CD8-positive, alpha-beta memory T cell (primary cell): Measurements from ENCODE around the gene FMNL2. TPM values are rescaled to one million over a fixed set of nuclear protein-coding genes. Genes with fewer than 3 reads are reported as not detected.
A peak's percentile ranks its signal among the peaks of the same experiment; 100 is the strongest.

ENCODE experiments used
- CTCF ChIA-PET: fragments of 350-600 bp; sonication (Branson Sonifier 250); formaldehyde crosslinking; loops from one replicate; lab custom pipeline; 2021; ENCODE audit warnings: antibody characterized with exemption; lab: Charles Lee
- POLR2A ChIA-PET: fragments of 350-600 bp; sonication (Branson Sonifier 250); formaldehyde crosslinking; loops from one replicate; lab custom pipeline; 2021; ENCODE audit warnings: antibody characterized with exemption; lab: Charles Lee
- DNase-seq, 5 donors: peaks; one replicate each; pipeline versions ENCODE4 v3.0.0 to v3.0.0-alpha.2; 2020 to 2022; ENCODE audit warnings: mixed read lengths in 1 of 5
- H3K27ac ChIP-seq: one replicate; pipeline ENCODE4 v1.7.0; 2013; ENCODE audit warnings: low read depth, mild to moderate bottlenecking, low read length, moderate library complexity
- H3K27me3 ChIP-seq: 2 replicates; pipeline ENCODE4 v1.7.0; 2013; ENCODE audit warnings: low read length, mild to moderate bottlenecking; ENCODE audit not compliant: insufficient read depth, poor library complexity, severe bottlenecking
- H3K36me3 ChIP-seq: 2 replicates; pipeline ENCODE4 v1.7.0; 2013; ENCODE audit warnings: mild to moderate bottlenecking, low read length, moderate library complexity; ENCODE audit not compliant: insufficient read depth
- H3K4me1 ChIP-seq: 2 replicates; pipeline ENCODE4 v1.7.0; 2013; ENCODE audit warnings: mild to moderate bottlenecking, low read length, moderate library complexity; ENCODE audit not compliant: insufficient read depth
- H3K4me3 ChIP-seq: 2 replicates; pipeline ENCODE4 v1.7.0; 2013; ENCODE audit warnings: mild to moderate bottlenecking, low read length
- H3K9me3 ChIP-seq: 2 replicates; pipeline ENCODE4 v1.7.0; 2013; ENCODE audit warnings: mild to moderate bottlenecking, low read length
- H3K27ac Mint-ChIP-seq, 8 donors: one replicate each; pipeline ENCODE4 v1.8.0; 2020 to 2021; ENCODE audit warnings: mixed read lengths in 8 of 8, mild to moderate bottlenecking in 6 of 8, inconsistent platforms in 3 of 8, moderate library complexity in 3 of 8
- H3K27me3 Mint-ChIP-seq, 2 donors: one replicate each; pipeline ENCODE4 v1.8.0; 2020 to 2021; ENCODE audit warnings: mixed read lengths in 2 of 2, mild to moderate bottlenecking in 1 of 2, moderate library complexity in 1 of 2
- H3K36me3 Mint-ChIP-seq, 3 donors: one replicate each; pipeline ENCODE4 v1.8.0; 2020 to 2021; ENCODE audit warnings: mixed read lengths in 3 of 3, inconsistent platforms in 1 of 3, mild to moderate bottlenecking in 1 of 3
- H3K4me1 Mint-ChIP-seq, 3 donors: one replicate each; pipeline ENCODE4 v1.8.0; 2020 to 2021; ENCODE audit warnings: mixed read lengths in 3 of 3, inconsistent platforms in 1 of 3, mild to moderate bottlenecking in 1 of 3
- H3K4me3 Mint-ChIP-seq, 7 donors: one replicate each; pipeline ENCODE4 v1.8.0; 2020 to 2021; ENCODE audit warnings: mixed read lengths in 7 of 7, mild to moderate bottlenecking in 6 of 7, moderate library complexity in 4 of 7, inconsistent platforms in 2 of 7
- H3K9me3 Mint-ChIP-seq, 5 donors: one replicate each; pipeline ENCODE4 v1.8.0; 2020 to 2022; ENCODE audit warnings: mixed read lengths in 5 of 5, mild to moderate bottlenecking in 3 of 5, moderate library complexity in 2 of 5, inconsistent platforms in 1 of 5
- polyA plus RNA-seq: library from polyadenylated mRNA; unstranded; fragments of 300-500 nt; fragmentation: Illumina TruSeq; gene quantifications from one replicate; pipeline ENCODE4 v1.2.3, GENCODE V29; 2021
- total RNA-seq, 2 experiments: library from RNA; stranded (reverse); gene quantifications; one replicate each; pipeline ENCODE4 v1.2.3, GENCODE V29; 2021

FMNL2 gene
- total and polyA plus RNA-seq, 3 experiments from 2014 or later, result 0.05 to 0.59 (median 0.58) TPM

GRCh38 chr2:152334701-152335015, 316 bp upstream of the FMNL2 start:
- POLR2A ChIA-PET, result no interaction called here
- Histone ChIP-seq H3K4me1 (no peaks in the 10 kb centered on the region), H3K27ac (no peak overlapping the region), H3K27me3 (peaks cover 12% of the 10 kb centered on the region), H3K4me3 (peak overlapping the region; percentile 34), H3K9me3 (no peaks in the 10 kb centered on the region), H3K36me3 (no peaks in the 10 kb centered on the region)
- Mint-ChIP-seq H3K36me3 (no peaks in the 10 kb centered on the region), H3K4me3 (peak overlapping the region; percentile 63 to 89 (median 71)), H3K27me3 (peaks cover 24 to 68% of the 10 kb centered on the region in 2 donors), H3K27ac (no peak overlapping the region), H3K4me1 (peaks cover 4 to 20% (median 9%) of the 10 kb centered on the region in 3 donors), H3K9me3 (no peaks in the 10 kb centered on the region)
- CTCF ChIA-PET, result no interaction called here
- no peak for DNase-seq

- CTCF ChIA-PET, result no interaction called here
Observed at GRCh38 chr2:152335726-152336118, 748 bp downstream of the FMNL2 start.

DNA sequence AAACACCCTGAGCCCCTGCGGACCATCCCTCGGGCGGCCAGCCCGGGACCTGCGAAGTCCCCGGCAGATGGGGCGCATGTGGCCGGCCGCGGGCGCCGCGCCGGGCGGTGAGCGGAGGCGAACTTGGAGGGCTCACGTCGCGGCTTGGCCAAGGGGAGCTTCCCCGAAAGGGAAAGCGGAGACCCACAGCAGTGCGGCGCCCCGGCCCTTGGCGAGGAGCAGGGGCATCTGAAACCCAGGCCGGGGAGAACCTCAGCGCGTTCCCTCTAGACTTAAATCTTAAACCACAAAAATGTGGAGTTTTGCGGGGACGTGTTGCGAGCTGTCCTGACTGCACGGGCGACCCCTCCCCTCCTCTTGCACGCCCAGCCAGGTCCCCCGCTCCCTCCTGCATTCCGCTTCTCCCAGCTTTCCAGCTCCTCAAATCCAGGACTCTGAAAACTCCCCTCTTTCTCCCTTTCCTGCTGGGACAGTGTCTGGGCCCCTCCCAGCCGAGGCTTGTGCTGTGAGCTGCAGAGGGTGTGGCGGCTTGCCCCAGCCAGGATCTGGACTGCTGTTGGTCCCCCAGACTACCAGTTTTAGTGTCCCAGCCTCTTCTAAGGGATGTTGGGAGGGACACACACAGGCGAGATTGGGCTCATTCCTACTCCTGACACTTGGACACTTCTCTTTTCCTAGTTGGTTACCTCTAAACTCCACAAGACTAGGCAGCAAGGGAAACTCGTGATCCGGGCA, 1.3 kb downstream of the FMNL2 start:
- ChIA-PET POLR2A (no interaction called here), CTCF (no interaction called here)
- Histone ChIP-seq H3K36me3 (no peaks in the 10 kb centered on the region), H3K9me3 (no peaks in the 10 kb centered on the region), H3K27me3 (peaks cover 12% of the 10 kb centered on the region), H3K4me3 (no peak overlapping the region), H3K4me1 (no peaks in the 10 kb centered on the region), H3K27ac (no peak overlapping the region)
- no peak for DNase-seq
- H3K4me1 Mint-ChIP-seq, result peaks cover 4 to 20% (median 9%) of the 10 kb centered on the region in 3 donors
- H3K4me3 Mint-ChIP-seq, result peak overlapping the region in 6 of 7 donors; percentile 9 to 83 (median 57)
- H3K9me3 Mint-ChIP-seq, result no peaks in the 10 kb centered on the region
- peaks cover 28 to 64% of the 10 kb centered on the region in 2 donors for H3K27me3 Mint-ChIP-seq
- H3K36me3 Mint-ChIP-seq, result no peaks in the 10 kb centered on the region
- no peak overlapping the region for H3K27ac Mint-ChIP-seq

More at GRCh38 chr2:152335726-152336118, 748 bp downstream of the FMNL2 start:
- H3K4me3 Mint-ChIP-seq, result no peak overlapping the region
- POLR2A ChIA-PET, result no interaction called here
- no peaks in the 10 kb centered on the region for H3K36me3 Mint-ChIP-seq
- peaks cover 4 to 20% (median 9%) of the 10 kb centered on the region in 3 donors for H3K4me1 Mint-ChIP-seq
- Histone ChIP-seq H3K9me3 (no peaks in the 10 kb centered on the region), H3K4me1 (no peaks in the 10 kb centered on the region), H3K36me3 (no peaks in the 10 kb centered on the region), H3K4me3 (no peak overlapping the region), H3K27ac (no peak overlapping the region), H3K27me3 (peaks cover 12% of the 10 kb centered on the region)
- DNase-seq, result no peak
- no peak overlapping the region for H3K27ac Mint-ChIP-seq
- H3K9me3 Mint-ChIP-seq, result no peaks in the 10 kb centered on the region
- H3K27me3 Mint-ChIP-seq, result peaks cover 27 to 66% of the 10 kb centered on the region in 2 donors

DNA sequence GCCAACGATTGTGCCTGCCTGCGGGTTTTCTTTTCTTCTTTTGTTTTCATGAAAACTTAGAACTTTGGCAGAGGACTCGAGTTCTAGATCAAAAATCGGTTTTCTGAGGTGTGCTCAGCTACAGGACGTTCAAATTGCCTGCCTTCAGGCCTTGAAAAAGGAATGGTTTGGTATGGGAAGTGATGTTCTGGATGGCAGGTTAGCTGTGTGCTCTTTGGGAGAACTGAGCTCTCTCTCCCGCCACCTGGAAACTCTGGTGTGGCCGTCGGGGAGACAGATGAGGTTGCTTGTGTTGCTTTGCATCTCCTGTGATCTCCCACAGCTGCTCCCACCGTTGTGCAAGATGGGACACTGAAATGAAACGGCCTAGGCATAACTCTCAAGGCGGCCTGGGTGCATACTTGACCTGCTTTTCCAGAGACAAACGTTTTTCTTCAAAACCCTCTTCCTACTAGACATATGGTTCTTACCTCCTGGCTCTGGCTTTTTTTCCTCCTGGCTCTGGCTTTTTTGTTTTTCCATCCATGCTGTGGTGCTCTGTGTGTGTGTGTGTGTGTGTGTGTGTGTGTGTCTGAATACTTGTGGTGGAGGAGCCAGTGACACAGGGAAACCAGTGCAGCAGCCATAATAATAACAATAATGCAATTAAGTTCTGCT, 2.0 kb downstream of the FMNL2 start:
- no peak overlapping the region for H3K27ac ChIP-seq
- peaks cover 12% of the 10 kb centered on the region for H3K27me3 ChIP-seq
- Mint-ChIP-seq H3K9me3 (no peaks in the 10 kb centered on the region), H3K4me1 (peaks cover 4 to 20% (median 9%) of the 10 kb centered on the region in 3 donors), H3K27ac (no peak overlapping the region), H3K27me3 (peaks cover 28 to 60% of the 10 kb centered on the region in 2 donors), H3K4me3 (peak overlapping the region in 6 of 7 donors; percentile 9 to 74 (median 48)), H3K36me3 (no peaks in the 10 kb centered on the region)
- no peaks in the 10 kb centered on the region for H3K9me3 ChIP-seq
- H3K4me1 ChIP-seq, result no peaks in the 10 kb centered on the region
- DNase-seq, result no peak
- ChIA-PET POLR2A (no interaction called here), CTCF (no interaction called here)
- H3K36me3 ChIP-seq, result no peaks in the 10 kb centered on the region
- H3K4me3 ChIP-seq, result no peak overlapping the region

GRCh38 chr2:152337511-152337903, 2.5 kb downstream of the FMNL2 start:
- Histone ChIP-seq H3K36me3 (no peaks in the 10 kb centered on the region), H3K4me1 (no peaks in the 10 kb centered on the region), H3K9me3 (no peaks in the 10 kb centered on the region), H3K27ac (no peak overlapping the region), H3K4me3 (no peak overlapping the region), H3K27me3 (peaks cover 12% of the 10 kb centered on the region)
- Mint-ChIP-seq H3K36me3 (no peaks in the 10 kb centered on the region), H3K27me3 (peaks cover 28 to 55% of the 10 kb centered on the region in 2 donors), H3K9me3 (no peaks in the 10 kb centered on the region), H3K4me3 (peak overlapping the region in 4 of 7 donors; percentile 9 to 74 (median 45)), H3K4me1 (peaks cover 4 to 20% (median 9%) of the 10 kb centered on the region in 3 donors), H3K27ac (no peak overlapping the region)
- CTCF ChIA-PET, result no interaction called here
- DNase-seq, result no peak
- POLR2A ChIA-PET, result no interaction called here

GRCh38 chr2:152339556-152340286, 4.7 kb downstream of the FMNL2 start:
- Histone ChIP-seq H3K27me3 (peaks cover 8% of the 10 kb centered on the region), H3K4me3 (no peak overlapping the region), H3K27ac (no peak overlapping the region), H3K36me3 (no peaks in the 10 kb centered on the region), H3K9me3 (no peaks in the 10 kb centered on the region), H3K4me1 (no peaks in the 10 kb centered on the region)
- peaks cover 4 to 13% (median 7%) of the 10 kb centered on the region in 3 donors for H3K4me1 Mint-ChIP-seq
- ChIA-PET POLR2A (no interaction called here), CTCF (no interaction called here)
- no peak for DNase-seq
- H3K36me3 Mint-ChIP-seq, result no peaks in the 10 kb centered on the region
- H3K27me3 Mint-ChIP-seq, result peaks cover 21 to 36% of the 10 kb centered on the region in 2 donors
- H3K27ac Mint-ChIP-seq, result no peak overlapping the region
- no peak overlapping the region for H3K4me3 Mint-ChIP-seq
- H3K9me3 Mint-ChIP-seq, result no peaks in the 10 kb centered on the region

DNA sequence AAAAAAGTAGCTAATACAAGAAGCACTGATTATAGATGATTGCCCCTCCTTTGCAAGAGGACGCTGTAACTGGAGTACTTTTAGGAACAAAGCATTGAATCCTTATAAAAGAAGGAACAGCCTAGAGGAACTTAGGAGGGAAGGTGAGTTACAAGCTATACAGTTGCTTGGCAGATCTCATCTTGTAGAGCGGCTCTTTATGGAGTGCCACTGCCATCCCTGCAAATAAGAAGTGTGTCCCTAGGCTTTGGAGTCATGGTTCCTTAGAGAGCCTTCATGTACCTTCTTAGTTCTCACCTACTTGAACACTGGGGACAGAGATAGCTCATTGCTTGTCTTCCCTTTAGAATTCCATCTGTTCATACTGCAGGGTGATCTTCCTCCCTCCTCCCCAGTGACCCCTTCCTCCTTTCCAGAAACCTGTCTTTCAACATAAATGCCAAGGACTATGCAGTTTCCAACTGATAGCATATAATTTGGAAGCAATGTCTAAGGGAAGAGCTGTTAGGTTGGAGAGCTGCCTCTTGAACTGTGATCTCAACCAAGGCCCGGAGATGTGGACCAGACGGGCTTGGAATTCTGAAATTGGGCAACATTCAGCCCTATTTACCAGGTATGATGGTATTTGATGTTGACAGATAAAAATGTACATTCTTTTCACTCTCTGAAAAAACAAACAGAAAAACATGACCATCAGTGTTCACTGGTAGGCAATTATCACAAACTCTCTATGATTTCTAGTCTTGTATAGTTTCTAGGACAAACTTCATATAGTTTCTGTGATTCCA, 7.5 kb downstream of the FMNL2 start:
- Mint-ChIP-seq H3K27me3 (peaks cover 12 to 23% of the 10 kb centered on the region in 2 donors), H3K4me3 (no peak overlapping the region), H3K36me3 (no peaks in the 10 kb centered on the region), H3K27ac (no peak overlapping the region), H3K9me3 (no peaks in the 10 kb centered on the region), H3K4me1 (no peaks in the 10 kb centered on the region)
- CTCF ChIA-PET, result no interaction called here
- no peak for DNase-seq
- POLR2A ChIA-PET, result no interaction called here
- Histone ChIP-seq H3K27me3 (no peaks in the 10 kb centered on the region), H3K36me3 (no peaks in the 10 kb centered on the region), H3K9me3 (no peaks in the 10 kb centered on the region), H3K27ac (no peak overlapping the region), H3K4me3 (no peak overlapping the region), H3K4me1 (no peaks in the 10 kb centered on the region)
